ENCODE data around the gene HSPB9.

DNA sequence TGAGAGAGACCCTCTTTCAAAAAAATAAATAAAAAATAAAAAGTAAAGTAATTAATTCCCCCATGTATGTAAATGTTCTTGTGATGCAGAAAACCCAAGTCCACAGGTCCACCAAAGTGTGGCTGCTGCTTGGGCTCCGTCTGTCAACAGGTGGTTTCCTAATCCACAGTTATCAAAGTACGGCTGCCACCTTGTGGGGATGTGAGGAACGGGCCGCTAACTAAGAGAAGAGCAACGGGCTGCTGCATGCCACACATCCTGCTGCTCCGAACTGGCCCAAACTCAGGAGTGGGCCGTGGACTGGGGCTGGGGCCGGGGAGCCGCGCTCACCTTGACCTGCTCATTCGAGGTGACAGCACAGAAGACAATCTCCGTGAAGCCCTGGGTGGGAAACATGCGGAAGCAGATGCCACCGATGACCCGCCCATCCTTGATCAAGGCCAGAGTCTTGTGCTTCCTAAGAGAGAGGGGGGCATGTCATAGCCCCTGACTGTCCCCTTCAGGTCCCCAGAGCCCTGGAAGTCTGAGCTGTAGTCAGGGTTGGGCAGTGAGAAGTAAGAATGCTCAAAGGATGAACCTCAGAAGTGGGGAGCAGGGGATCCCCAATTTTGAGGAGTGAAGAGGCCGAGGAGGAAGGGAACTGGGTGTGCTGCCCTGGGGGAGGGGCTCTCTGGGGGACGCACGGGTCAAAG is 5.8 kb upstream of the HSPB9 start:
- no peak for TF ChIP-seq EP300 (IDR thresholded peaks at IDR 0.05; ENCODE audit: borderline replicate concordance)
- TF ChIP-seq TCF12 (IDR thresholded peaks at IDR 0.05; ENCODE audit: low read depth): no peak
- TF ChIP-seq CEBPB (IDR thresholded peaks at IDR 0.05): no peak
- TF ChIP-seq, protein P1, sequence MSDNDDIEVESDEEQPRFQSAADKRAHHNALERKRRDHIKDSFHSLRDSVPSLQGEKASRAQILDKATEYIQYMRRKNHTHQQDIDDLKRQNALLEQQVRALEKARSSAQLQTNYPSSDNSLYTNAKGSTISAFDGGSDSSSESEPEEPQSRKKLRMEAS (IDR thresholded peaks at IDR 0.05): no peak
- no peak for TF ChIP-seq REST (IDR thresholded peaks at IDR 0.05; ENCODE audit: low read depth)
- TF ChIP-seq NFIC (IDR thresholded peaks at IDR 0.05): no peak

Measured in Ishikawa (cell line).